HEK293T (cell line): Measurements from ENCODE around the gene MMP20.

Experiments used
- FOXA1 ChIP-seq: fragments of 450-650 bp; IDR thresholded peaks from 2 replicates; pipeline ENCODE4 v1.6.1; 2016; ENCODE audit warnings: mild to moderate bottlenecking
- FOXM1 ChIP-seq: fragments of 450-650 bp; IDR thresholded peaks from 2 replicates; pipeline ENCODE4 v1.6.1; 2017; ENCODE audit warnings: mild to moderate bottlenecking, borderline replicate concordance

- no peak for TF ChIP-seq FOXM1
- TF ChIP-seq FOXA1: no peak
Measured at GRCh38 chr11:102546923-102547471, 78.1 kb downstream of the MMP20 start.
